AG04450 (cell line): ENCODE results near the gene NUDT3. TPM values are rescaled to one million over a fixed set of nuclear protein-coding genes. Genes with fewer than 3 reads are reported as not detected.

ENCODE experiments used
- CTCF ChIA-PET: fragments of 300-600, 350-600 bp; formaldehyde crosslinking; extraction: SDS; loops from one replicate; lab custom pipeline; 2022; ENCODE audit warnings: antibody characterized with exemption, inconsistent platforms; lab: Charles Lee
- POLR2A ChIA-PET: fragments of 350-600 bp; formaldehyde crosslinking; extraction: SDS; loops from one replicate; lab custom pipeline; 2021; ENCODE audit warnings: antibody characterized with exemption, inconsistent platforms; lab: Yijun Ruan, JAX
- DNase-seq: peaks from one replicate; pipeline ENCODE4 v3.0.0-alpha.2; 2011; ENCODE audit warnings: low read depth, low spot score
- H3K27ac ChIP-seq: one replicate; pipeline ENCODE4 v1.5.1; 2012; ENCODE audit warnings: low read depth, low read length, control low read depth
- H3K27me3 ChIP-seq: one replicate; pipeline ENCODE4 v1.6.0; 2012; ENCODE audit warnings: low read length; ENCODE audit not compliant: control insufficient read depth, insufficient read depth
- H3K4me3 ChIP-seq: 2 replicates; pipeline ENCODE4 v1.5.1; 2011; ENCODE audit warnings: mild to moderate bottlenecking, low read depth, low read length, control low read depth
- H3K9me3 ChIP-seq: 2 replicates; pipeline ENCODE4 v1.5.1; 2012; ENCODE audit warnings: low read length; ENCODE audit not compliant: control insufficient read depth, insufficient read depth
- polyA plus RNA-seq: library from polyadenylated mRNA; depleted of rRNA; stranded (reverse); fragments of >200 nt; gene quantifications from 2 replicates; pipeline ENCODE4 v1.2.3, GENCODE V29; 2011
- TF ChIP-seq, protein P1 (sequence below): IDR thresholded peaks from 2 replicates; pipeline ENCODE4 v1.5.1; 2011; ENCODE audit warnings: low read depth, low read length, control low read depth, inconsistent platforms

Gene NUDT3
- polyA plus RNA-seq, 1 experiment: 26.7 TPM

DNA sequence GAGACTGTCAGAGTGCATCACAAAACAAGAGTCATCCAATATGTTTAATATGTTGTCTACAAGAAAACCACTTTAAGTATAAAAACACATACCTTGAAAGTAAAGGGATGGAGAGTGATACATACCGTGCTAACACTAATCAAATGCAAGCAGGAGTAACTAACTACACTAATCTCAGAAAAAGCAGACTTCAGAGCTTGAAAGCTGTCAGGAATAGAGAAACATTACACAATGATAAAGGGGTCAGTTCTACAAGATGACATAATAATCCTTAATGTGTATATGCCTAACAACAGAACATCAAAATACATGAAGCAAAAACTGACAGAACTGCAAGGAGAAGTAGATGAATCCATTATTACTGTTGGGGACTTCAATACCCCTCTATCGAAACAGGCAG, 84.0 kb downstream of the NUDT3 start:
- Histone ChIP-seq H3K9me3 (no peaks in the 10 kb centered on the region), H3K4me3 (no peak overlapping the region), H3K27ac (no peak overlapping the region), H3K27me3 (no peaks in the 10 kb centered on the region)
- DNase-seq: no peak
- ChIA-PET CTCF (interaction anchor here (0.9 kb wide), 1 partner anchor 52 kb away, joined by 3 read pairs; no protein-coding TSS in a partner anchor), POLR2A (interaction anchor here (0.7 kb wide), 1 partner anchor 113 kb away, joined by 4 read pairs; no protein-coding TSS in a partner anchor)
- TF ChIP-seq, protein P1, sequence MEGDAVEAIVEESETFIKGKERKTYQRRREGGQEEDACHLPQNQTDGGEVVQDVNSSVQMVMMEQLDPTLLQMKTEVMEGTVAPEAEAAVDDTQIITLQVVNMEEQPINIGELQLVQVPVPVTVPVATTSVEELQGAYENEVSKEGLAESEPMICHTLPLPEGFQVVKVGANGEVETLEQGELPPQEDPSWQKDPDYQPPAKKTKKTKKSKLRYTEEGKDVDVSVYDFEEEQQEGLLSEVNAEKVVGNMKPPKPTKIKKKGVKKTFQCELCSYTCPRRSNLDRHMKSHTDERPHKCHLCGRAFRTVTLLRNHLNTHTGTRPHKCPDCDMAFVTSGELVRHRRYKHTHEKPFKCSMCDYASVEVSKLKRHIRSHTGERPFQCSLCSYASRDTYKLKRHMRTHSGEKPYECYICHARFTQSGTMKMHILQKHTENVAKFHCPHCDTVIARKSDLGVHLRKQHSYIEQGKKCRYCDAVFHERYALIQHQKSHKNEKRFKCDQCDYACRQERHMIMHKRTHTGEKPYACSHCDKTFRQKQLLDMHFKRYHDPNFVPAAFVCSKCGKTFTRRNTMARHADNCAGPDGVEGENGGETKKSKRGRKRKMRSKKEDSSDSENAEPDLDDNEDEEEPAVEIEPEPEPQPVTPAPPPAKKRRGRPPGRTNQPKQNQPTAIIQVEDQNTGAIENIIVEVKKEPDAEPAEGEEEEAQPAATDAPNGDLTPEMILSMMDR: no peak

DNA sequence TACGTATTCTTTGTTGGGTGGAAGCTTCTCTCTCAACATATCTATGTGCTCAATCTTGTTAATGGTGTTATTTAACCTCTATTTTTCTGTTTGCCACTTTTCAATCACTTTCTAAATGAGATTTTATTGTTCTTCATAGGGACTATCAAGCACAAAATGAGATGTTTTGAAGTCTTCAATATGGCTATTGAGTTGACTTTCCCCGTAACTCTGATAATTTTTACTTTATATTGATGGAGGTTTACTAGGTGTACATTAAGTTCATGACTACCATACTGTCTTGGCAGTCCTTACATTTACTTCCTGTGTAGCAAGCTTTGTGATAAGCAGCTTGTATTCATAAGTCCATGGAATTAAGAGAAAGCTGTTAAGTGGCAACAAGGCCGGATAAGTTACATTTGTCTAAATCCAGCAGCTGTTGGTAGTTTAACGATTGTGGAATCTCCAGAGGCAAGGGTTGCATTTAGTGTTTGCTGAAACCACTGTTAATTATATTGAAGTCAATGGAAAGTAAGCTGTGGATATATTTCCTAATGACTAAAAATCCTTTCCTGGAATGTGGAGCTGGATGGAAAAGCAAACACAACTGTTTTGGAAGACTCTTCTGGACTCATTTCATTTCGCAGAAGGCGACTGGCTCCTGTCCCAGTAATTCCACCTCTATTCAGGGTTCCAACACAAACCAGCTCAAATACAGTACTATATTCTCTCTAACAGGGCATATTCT, 86.3 kb downstream of the NUDT3 start:
- Histone ChIP-seq H3K27ac (no peak overlapping the region), H3K9me3 (no peaks in the 10 kb centered on the region), H3K4me3 (no peak overlapping the region), H3K27me3 (no peaks in the 10 kb centered on the region)
- ChIA-PET CTCF (interaction anchor here (0.6 to 0.9 kb wide), 2 partner anchors 69 to 87 kb away, joined by 3 to 8 read pairs; partner anchors contain the start of gene HMGA1), POLR2A (interaction anchor here (0.9 to 1.0 kb wide), 2 partner anchors 10 to 57 kb away, joined by 3 read pairs; partner anchors contain the start of gene SMIM29)
- TF ChIP-seq, protein P1: no peak
- no peak for DNase-seq

DNA sequence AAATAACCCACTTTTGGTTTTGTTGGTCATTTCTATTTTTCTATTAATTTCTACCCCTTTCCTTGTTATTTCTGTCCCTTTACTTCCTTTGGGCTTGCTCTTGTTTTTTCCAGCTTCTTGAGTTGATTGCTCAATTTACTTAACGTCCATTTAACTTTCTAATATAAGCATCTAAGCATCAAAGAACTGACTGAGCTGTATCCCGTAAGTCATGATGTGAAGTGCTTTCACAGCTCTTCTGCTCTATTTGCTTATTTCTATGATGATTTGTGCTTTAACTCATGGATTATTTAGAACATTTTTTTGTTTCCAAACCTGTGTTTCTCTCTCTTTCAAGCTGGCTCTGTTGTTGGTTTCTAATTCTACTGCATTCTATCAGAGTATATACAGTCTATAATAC, 87.0 kb downstream of the NUDT3 start:
- no peak overlapping the region for H3K27ac ChIP-seq
- H3K4me3 ChIP-seq: no peak overlapping the region
- CTCF ChIA-PET: interaction anchor here (0.6 to 0.9 kb wide), 2 partner anchors 69 to 88 kb away, joined by 3 to 8 read pairs; partner anchors contain the start of gene HMGA1
- DNase-seq: no peak
- POLR2A ChIA-PET: no interaction called here
- TF ChIP-seq, protein P1: no peak
- H3K9me3 ChIP-seq: no peaks in the 10 kb centered on the region
- H3K27me3 ChIP-seq: no peaks in the 10 kb centered on the region

DNA sequence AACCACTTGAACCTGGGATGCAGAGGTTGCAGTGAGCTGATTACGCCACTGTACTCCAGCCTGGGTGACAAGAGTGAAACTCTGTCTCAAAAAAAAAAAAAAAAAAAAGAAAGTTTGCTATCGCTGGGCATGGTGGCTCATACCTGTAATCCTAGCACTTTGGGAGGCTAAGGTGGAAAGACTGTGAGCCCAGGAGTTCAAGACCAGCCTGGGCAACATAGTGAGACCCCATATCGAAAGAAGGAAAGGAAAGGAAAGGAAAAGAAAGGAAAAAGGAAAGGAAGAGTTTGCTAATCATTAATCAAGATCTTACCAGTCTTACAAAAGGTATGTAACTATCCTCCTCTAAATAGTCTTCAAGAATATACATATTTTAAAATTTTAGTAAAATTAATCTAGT, 88.3 kb downstream of the NUDT3 start:
- Histone ChIP-seq H3K9me3 (no peaks in the 10 kb centered on the region), H3K4me3 (no peak overlapping the region), H3K27me3 (no peaks in the 10 kb centered on the region), H3K27ac (no peak overlapping the region)
- CTCF ChIA-PET: no interaction called here
- TF ChIP-seq, protein P1: no peak
- DNase-seq: no peak
- POLR2A ChIA-PET: interaction anchor here (0.6 kb wide), 1 partner anchor 188 kb away, joined by 3 read pairs; no protein-coding TSS in a partner anchor

DNA sequence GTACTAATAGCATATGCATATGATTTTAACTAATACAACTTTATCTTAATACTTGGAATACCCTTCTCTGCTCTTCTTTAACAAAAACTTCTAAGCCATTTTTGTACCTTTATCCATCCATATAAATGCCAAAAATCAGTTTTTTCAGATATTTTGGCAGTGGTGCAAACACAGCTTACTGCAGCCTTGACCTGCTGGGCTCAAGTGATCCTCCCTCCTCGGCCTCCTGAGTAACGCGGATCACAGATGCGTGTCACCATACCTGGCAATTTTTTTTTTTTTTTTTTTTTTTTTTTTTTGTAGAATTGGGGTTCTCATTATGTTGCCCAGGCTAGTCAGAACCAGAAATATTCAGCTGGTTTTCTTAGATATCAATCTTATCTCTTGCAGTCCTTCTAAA, 89.5 kb downstream of the NUDT3 start:
- no peak overlapping the region for H3K27ac ChIP-seq
- no peaks in the 10 kb centered on the region for H3K9me3 ChIP-seq
- TF ChIP-seq, protein P1: no peak
- ChIA-PET CTCF (no interaction called here), POLR2A (no interaction called here)
- no peak for DNase-seq
- no peaks in the 10 kb centered on the region for H3K27me3 ChIP-seq
- no peak overlapping the region for H3K4me3 ChIP-seq
